KBM-7 (cell line): ENCODE results near the gene CREG1.

Experiments used
- DNase-seq: peaks from one replicate; pipeline ENCODE4 v3.0.0-alpha.2; 2015
- in situ Hi-C: fragments of 300-500 bp; cut with MboI; formaldehyde crosslinking; loops from 2 replicates; pipeline ENCODE4 v1.14.3; 2020; ENCODE audit warnings: low sequenced_read_pairs, low pct_unique_long_range_greater_than_20kb, mixed read lengths

The CREG1 gene

DNA sequence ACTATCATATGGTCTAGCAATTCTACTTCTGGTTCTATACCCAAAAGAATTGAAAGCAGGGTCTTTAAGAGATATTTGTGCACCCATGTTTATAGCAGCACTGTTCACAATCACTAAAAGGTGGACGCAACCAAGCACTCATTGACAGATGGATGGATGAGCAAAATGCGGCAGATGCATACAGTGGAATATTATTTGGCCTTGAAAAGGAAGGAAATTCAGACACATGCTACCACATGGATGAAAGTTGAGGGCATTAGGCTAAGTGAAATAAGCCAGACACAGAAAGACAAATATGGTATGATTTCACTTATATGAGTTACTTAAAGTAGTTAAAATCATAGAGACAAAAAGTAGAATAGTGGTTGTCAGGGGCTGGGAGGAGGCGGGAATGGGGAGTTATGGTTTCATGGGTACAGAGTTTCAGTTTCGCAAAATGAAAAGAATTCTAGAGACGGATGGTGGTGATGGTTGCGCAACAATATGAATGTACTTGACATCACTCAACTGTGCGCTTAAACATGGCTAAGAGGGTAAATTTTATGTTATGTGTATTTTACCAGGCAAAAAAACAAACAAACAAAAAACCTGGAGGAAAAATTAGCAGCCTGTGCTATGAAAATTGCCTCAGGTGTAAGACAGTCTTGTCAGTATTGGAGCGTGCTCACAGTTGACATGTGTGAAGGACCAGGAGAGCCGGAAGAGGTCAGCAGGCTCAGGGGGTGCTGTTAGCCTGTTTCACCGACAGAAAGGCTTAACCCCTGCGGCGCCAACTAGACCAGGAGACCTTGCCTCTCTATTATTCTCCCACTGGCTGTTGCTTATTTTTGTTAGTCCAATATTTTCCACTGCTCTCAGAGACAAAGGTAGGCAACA, 61.7 kb downstream of the CREG1 start:
- in situ Hi-C loops = no loop called here
- no peak for DNase-seq
